Left lung (tissue), 10 donors: ENCODE data around the gene IL16. TPM values are rescaled to one million over a fixed set of nuclear protein-coding genes. Genes with fewer than 3 reads are reported as not detected.

Source experiments
- ATAC-seq: fragments of 200-7000 bp; cut with Tn5 transposase; one replicate; pipeline ENCODE4 v1.9.1; 2020; ENCODE audit warnings: moderate library complexity
- DNase-seq, 4 donors: peaks; one replicate each; pipeline ENCODE4 v3.0.0-alpha.2; 2013 to 2020
- H3K27ac ChIP-seq, 2 donors: fragments of 200-600 bp; sonication (generic) in 1 of 2; one replicate each; pipeline versions ENCODE4 v1.5.0 to v1.8.0; 2020 to 2021
- H3K27me3 ChIP-seq, 2 donors: fragments of 200-600 bp; sonication (generic) in 1 of 2; one replicate each; pipeline versions ENCODE4 v1.5.0 to v1.8.0; 2020 to 2021
- H3K36me3 ChIP-seq, 2 donors: fragments of 200-600 bp; sonication (generic) in 1 of 2; one replicate each; pipeline versions ENCODE4 v1.5.0 to v1.8.0; 2020 to 2021
- H3K4me1 ChIP-seq, 2 donors: fragments of 200-600 bp; one replicate each; pipeline ENCODE4 v1.8.0; 2021
- H3K4me3 ChIP-seq, 2 donors: fragments of 200-600 bp; sonication (generic) in 1 of 2; one replicate each; pipeline versions ENCODE4 v1.5.0 to v1.8.0; 2020 to 2021; ENCODE audit warnings: mild to moderate bottlenecking in 1 of 2
- H3K9me3 ChIP-seq, 2 donors: fragments of 200-600 bp; sonication (generic) in 1 of 2; one replicate each; pipeline versions ENCODE4 v1.5.0 to v1.8.0; 2020 to 2021
- CTCF ChIP-seq, 2 donors: fragments of 200-600 bp; sonication (generic) in 1 of 2; IDR thresholded peaks; one replicate each; pipeline versions ENCODE4 v1.5.0 to v1.8.0; 2021; ENCODE audit warnings: antibody characterized with exemption in 2 of 2
- intact Hi-C, 2 donors: fragments of 100-400 bp; cut with DNase I; formaldehyde crosslinking; loops; one replicate each; pipeline versions ENCODE4 v1.11.2 to v1.14.2; 2022
- polyA plus RNA-seq, 6 donors: library from polyadenylated mRNA; unstranded; fragments of 120-200 nt; gene quantifications; one replicate each; pipeline ENCODE4 v1.2.1, GENCODE V29; 2013; ENCODE audit not compliant: insufficient read length in 6 of 6
- total RNA-seq, 2 donors: library from RNA; stranded (reverse); fragmentation: NEBNext Ultra II Directional; extraction: Animal tissue kit (Norgen Biotek cat#: 25700); gene quantifications; one replicate each; pipeline ENCODE4 v1.2.1, GENCODE V29; 2021
- donor health status: DM: no; HTN: yes; CAD: no.
- donor health status: DM: no; HTN: no; CAD: no.

The IL16 gene
- total and polyA plus RNA-seq, 8 donors, result 11.4 to 34.3 (median 14.9) TPM

GRCh38 chr15:81303244-81304225 is 106.9 kb downstream of the IL16 start:
- DNase-seq (no peak), ATAC-seq (peak; percentile 36)
- Histone ChIP-seq H3K4me1 (peaks cover 15 to 68% of the 10 kb centered on the region in 2 donors), H3K9me3 (no peaks in the 10 kb centered on the region), H3K4me3 (no peak overlapping the region), H3K27me3 (no peaks in the 10 kb centered on the region), H3K27ac (peak overlapping the region; percentile 69 to 77), H3K36me3 (peaks cover 0 to 77% of the 10 kb centered on the region in 2 donors)
- intact Hi-C loops, result no loop called here
- TF ChIP-seq CTCF (IDR thresholded peaks at IDR 0.05), result no peak

- peak in 1 of 4 donors; percentile 75 for DNase-seq
- H3K4me1 ChIP-seq, result peaks cover 15 to 61% of the 10 kb centered on the region in 2 donors
- peak; percentile 77 for ATAC-seq
- no peaks in the 10 kb centered on the region for H3K9me3 ChIP-seq
- H3K36me3 ChIP-seq, result peaks cover 0 to 84% of the 10 kb centered on the region in 2 donors
- no peak for TF ChIP-seq CTCF (IDR thresholded peaks at IDR 0.05)
- intact Hi-C loops, result no loop called here
- peak overlapping the region; percentile 69 to 77 for H3K27ac ChIP-seq
- H3K27me3 ChIP-seq, result no peaks in the 10 kb centered on the region
- no peak overlapping the region for H3K4me3 ChIP-seq
Observed at GRCh38 chr15:81304226-81304625, 107.5 kb downstream of the IL16 start.

GRCh38 chr15:81308260-81308659 is 111.6 kb downstream of the IL16 start:
- Histone ChIP-seq H3K4me3 (no peak overlapping the region), H3K4me1 (peaks cover 12 to 47% of the 10 kb centered on the region in 2 donors), H3K27ac (no peak overlapping the region), H3K36me3 (peaks cover 0 to 81% of the 10 kb centered on the region in 2 donors), H3K27me3 (no peaks in the 10 kb centered on the region), H3K9me3 (no peaks in the 10 kb centered on the region)
- intact Hi-C loops, result no loop called here
- no peak for TF ChIP-seq CTCF (IDR thresholded peaks at IDR 0.05)
- DNase-seq, result no peak
- no peak for ATAC-seq

GRCh38 chr15:81309647-81310450 is 113.2 kb downstream of the IL16 start:
- Histone ChIP-seq H3K4me3 (no peak overlapping the region), H3K36me3 (peaks cover 0 to 75% of the 10 kb centered on the region in 2 donors), H3K4me1 (peaks cover 5 to 38% of the 10 kb centered on the region in 2 donors), H3K9me3 (no peaks in the 10 kb centered on the region), H3K27me3 (no peaks in the 10 kb centered on the region), H3K27ac (no peak overlapping the region)
- no peak for TF ChIP-seq CTCF (IDR thresholded peaks at IDR 0.05)
- DNase-seq (no peak), ATAC-seq (no peak)
- intact Hi-C loops, result no loop called here

- H3K4me3 ChIP-seq, result no peak overlapping the region
- peaks cover 0 to 73% of the 10 kb centered on the region in 2 donors for H3K36me3 ChIP-seq
- H3K4me1 ChIP-seq, result peaks cover 5 to 33% of the 10 kb centered on the region in 2 donors
- ATAC-seq (no peak), DNase-seq (no peak)
- H3K27ac ChIP-seq, result peak overlapping the region in 1 of 2 donors; percentile 89
- H3K27me3 ChIP-seq, result no peaks in the 10 kb centered on the region
- H3K9me3 ChIP-seq, result no peaks in the 10 kb centered on the region
- intact Hi-C loops, result no loop called here
- no peak for TF ChIP-seq CTCF (IDR thresholded peaks at IDR 0.05)
Observed at GRCh38 chr15:81310480-81310879, 113.8 kb downstream of the IL16 start.
